Stimulated activated CD4-positive, alpha-beta T cell treated with anti-CD3 and anti-CD28 coated beads, Interleukin-1b, Interleukin-23, amount 100 ng/mL, for 24 hours (primary cell): ENCODE results near the gene POLE.

Experiments
- DNase-seq, 4 experiments: peaks; one replicate each; pipeline ENCODE4 v3.0.0-alpha.2; 2020; ENCODE audit warnings: low read depth in 4 of 4, low spot score in 1 of 4

POLE gene

DNA sequence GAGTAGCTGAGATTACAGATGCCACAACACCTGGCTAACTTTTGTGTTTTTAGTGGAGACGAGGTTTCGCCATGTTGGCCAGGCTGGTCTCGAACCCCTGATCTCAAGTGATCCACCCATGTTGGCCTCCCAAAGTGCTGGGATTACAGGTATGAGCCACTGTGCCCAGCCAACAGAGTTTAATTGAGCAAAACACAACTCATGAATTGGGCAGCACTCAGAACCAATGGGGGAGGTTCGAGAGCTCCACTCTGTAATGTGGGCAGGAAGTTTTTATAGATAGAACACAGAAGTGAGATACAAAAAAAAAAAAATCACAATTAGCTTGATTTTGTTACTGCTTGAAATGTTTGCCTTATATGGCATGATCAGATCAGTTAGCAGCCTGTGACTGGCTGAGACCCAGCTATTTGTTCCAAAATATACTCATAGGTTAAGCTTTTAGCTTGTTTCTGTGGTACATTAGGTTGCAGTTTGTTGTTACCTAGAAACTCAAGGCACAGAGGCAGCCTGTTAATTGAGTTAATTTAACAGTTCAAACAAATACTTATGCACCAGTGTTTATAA lies 69.9 kb downstream of the POLE start:
- DNase-seq: no peak

DNA sequence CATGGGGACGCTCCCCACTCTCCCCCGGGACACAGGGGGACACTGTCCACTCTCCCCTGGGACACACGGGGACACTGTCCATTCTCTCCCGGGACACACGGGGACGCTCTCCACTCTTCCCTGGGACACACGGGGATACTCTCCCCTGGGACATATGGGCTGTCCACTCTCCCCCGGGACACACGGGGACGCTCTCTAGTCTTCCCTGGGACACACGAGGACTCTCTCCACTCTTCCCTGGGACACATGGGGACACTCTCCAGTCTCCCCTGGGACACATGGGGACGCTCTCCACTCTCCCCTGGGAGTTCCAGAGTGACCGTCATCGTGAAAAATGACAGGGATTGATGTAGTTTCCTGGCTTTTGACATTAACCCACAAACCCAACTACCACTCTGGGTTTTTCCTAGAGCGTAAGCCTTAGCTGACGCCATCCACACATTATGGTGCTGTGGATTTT lies 71.5 kb downstream of the POLE start:
- DNase-seq: no peak

DNA sequence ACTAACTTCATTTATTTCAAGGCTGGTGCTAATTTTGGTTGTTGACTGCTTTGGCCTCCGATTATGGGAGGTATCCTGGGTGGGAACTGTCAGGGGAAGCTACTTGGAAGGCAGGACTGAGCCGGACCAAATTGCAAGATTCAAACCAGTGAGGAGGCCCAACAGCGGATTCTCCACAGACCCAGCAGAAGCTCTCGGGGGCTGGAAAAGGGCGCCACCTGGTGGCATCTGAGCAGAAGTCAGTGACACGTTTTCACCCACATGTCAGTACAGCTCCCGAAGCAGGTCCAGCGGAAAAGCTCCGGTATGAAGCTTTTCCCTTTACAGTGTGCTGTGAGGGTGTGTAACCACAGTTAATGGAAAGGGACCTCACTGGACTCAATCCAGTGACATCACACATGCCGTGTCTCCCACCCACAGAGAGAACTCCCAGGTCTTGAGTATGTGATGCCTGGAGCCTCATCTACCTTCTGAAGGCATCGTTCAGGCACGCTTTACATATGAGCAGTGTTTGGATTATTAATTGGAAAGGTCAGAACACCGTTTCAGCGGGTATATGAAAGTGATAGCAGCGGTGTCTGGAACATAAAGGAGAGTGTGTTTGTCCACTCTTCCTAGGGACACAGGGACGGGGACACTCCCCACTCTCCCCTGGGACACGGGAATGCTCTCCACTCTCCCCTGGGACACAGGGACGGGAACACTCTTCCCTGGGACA lies 72.1 kb downstream of the POLE start:
- DNase-seq: peak; percentile 62 to 82 (median 68)

GRCh38 chr12:132614029-132614428 lies 73.1 kb downstream of the POLE start:
- DNase-seq: no peak

DNA sequence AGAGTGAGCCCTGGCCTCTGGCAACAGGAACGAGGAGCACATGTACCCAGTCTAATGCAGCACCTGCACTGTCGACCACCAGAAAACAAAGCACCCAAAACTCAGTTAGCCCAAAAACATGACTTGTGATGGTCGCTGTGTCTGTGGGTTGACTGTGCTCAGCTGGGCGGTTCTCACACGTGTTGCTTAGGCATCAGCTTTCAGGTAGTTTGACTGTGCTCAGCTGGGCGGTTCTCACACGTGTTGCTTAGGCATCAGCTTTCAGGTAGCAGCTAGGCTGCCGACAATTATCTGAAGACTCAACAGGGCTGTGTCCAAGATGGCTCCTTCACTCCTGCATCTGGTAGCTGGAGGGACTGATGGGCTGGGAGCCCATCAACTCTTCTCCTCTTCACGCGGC lies 75.5 kb downstream of the POLE start:
- no peak for DNase-seq

DNA sequence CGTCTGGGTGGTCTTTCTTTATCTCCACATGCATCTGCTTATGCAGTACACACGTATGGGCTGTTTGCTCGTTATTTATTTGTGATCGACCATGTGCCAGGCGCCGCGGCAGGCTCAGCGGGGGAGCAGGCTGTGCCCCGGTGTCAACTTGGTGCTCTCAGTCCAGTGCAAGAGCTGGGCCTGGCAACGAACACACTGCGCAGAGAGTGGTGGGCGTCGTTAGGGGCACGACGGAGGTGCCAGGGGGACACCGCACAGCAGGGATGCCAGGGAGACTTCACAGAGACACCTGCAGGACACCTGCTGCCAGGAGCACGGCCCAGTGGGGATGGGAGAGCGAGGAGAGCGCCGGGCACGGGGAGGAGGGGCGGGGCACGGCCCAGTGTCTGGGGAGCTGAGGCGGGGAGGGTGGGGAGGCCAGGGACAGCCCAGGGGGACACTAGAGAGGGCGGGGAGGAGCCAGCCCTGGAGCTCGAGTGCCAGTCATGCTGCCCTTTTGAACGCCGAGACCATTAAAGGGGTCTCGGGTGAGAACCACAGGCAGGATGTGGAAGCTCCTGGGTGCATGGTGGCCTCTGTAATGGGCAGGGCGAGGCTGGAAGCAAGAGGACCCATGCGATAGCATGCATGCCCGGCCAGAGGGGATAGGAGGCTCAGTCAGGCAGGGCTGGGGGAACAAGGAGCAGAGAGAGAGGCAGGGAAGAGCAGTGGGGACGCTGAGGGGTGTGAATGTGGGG lies 76.1 kb downstream of the POLE start:
- no peak for DNase-seq

DNA sequence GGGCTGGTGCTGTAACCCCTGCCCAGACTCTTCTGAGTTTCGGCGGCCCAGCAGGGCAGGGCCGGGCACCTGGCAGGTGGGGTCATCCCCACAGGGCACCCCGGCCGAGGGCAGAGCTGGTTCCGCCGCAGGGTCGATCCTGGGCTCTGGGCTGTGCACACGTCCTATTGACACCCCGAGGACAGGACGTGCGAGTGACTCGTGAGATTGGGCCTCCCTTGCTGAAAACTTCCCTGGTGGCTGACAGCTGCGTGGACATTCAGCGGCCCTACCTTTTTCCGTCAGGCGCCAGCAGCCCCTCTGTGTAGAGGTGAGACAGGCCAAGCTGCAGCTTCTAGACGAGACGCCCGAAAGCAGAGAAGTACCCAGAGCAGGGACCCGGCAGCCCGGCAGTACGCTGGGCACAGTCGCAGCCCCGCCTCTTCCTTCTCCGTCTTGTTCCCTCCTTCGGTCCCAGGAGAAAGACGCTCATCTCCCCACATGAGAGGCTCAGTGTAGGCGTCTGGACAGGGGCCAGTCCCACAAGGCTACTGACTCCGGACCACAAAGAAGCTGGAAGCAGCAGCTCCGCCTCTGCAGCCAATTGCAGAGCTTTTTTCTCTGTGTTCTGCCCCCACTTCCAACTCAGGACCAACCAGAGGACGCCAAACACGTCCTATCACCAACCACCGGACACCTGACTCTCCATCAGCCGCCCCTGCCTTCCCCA lies 76.9 kb downstream of the POLE start, which contains the start of gene LRCOL1:
Gene LRCOL1, minus strand, starts transcription at position 532 of the 709 bp plus-strand sequence. CDS start 4,331 bp downstream, outside the sequence.
- no peak for DNase-seq

DNA sequence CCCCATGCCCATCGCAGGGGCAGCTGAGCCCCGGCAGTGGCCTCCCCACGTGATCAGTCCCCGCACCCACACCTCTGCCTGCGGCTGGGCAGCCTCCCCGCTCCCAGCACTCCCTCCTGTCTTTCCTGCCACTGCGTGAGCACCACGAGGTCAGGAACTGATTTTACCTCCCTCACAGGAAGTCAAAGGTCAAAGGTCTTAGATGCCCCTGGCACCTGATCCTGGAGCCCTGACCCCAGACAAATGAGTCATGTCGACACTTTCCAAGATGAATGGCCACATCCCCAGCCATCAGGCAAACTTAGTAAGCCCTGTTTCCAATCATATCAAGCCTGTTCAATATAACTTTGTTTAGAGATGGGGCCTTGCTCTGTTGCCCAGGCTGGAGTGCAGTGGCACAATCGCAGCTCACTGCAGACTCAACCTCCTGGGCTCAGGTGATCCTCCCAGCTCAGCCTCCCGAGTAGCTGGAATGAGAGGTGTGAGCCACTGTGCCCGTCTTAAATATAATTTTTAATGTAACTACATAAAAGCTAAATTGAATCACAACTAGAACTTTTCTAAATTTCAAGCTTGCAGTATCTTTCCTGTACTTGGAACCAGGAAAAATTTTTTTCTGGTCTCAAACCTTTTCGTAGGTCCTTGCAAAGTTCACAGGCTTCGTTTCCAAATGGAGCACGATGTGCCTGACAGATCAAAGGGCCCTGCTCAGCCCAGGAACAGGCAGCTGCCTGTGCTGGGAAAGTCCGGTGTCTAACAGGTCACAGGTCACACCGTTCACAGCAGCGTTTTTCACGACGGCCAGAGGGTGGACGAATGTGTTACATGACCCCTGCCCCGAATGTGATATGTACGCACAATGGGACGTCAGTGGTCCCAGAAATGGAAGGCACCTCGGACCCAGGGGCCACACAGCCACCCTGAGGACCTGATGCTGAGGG lies 78.6 kb downstream of the POLE start:
- DNase-seq: no peak

DNA sequence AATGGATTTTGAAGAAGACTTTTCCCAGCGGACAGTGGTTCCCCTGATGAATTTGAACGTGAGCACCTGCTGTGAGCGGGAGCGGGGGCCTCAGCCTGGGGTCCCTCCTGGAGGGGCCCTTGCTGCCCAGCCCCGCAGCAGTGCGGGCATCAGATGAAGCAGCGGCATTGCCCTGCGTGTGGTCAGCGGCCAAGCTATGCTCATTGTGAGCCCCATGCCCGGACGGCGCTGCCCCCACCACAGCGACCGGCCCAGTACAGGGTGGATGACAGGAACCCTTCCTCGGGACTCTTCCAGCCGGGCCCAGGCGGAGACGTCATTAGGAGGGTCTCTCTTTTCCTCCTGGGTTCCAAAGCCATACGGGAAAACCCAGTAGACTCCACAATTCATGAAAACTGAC lies 80.2 kb downstream of the POLE start:
- no peak for DNase-seq

DNA sequence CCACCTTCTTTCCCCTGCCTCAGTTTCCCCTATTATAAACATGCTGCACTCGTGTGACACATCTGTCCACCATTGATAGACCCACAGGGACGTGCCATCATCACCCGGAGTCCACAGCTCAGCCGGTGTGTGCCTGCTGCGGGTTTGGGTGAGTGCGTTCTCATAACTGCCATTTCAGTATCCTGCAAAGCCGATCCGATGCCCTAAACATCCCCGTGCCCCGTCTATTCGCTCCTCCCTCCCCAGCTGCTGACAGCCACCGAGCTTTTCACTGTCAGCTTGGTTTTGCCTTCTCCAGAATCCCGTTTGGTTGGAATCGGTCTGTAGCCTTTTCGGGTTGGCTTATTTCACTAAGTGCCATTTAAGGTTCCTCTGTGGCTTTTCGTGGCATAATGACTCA lies 80.7 kb downstream of the POLE start:
- DNase-seq: no peak

DNA sequence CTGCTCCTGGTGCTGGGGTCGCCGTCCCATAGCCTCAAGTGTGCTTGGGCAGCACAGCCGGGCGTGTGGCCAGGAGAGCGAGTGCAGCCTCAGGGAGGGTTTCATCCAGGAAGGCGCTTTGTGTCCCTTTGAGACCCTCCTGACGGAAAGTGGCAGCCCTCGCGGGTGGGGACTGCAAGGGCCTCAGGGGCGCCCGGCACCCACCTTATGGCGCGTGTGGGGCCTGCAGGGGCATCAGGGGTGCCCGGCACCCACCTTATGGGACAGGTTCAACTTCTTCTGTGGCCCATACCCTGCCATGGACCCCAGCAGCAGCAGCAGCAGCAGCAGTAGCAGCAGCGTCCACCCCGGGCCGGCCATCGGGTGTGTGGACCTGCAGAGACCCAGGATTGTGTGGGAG lies 81.2 kb downstream of the POLE start:
- no peak for DNase-seq

DNA sequence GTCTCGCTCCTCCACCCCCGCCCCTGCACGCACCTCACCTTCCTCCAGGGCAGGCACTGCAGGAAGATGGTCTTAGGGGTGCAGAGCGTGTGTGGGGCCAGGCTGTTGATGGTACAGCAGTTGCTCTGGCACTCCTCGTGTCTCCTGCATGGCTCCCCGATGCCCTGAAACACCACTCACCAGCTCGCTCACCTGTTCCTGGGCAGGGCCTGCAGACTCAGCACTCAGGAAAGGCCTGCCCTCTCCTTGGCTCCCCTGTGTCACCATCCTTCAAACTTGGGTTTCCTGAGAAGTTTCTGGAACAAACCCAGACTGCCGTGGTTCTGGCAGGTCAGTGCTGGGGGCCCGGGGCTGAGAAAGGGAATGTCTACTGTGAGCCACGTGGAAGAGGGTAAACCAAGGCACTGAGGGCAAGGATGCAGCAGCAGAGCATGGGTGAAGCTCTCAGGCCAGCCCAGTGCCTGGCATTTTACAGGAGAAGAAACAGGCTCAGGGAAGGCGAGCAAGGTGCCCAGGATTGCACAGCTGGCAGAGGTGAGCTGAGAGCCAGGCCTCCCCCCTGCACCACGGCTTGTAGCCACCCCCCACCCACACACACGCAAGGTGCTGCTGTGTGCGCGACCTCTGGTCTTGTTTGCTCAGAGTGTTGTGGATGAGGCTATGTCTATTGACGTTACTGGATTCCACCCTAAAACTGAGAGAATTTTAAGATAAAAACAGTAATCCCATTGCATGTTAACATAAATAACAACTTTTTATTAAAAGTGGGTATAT lies 82.3 kb downstream of the POLE start:
- no peak for DNase-seq

DNA sequence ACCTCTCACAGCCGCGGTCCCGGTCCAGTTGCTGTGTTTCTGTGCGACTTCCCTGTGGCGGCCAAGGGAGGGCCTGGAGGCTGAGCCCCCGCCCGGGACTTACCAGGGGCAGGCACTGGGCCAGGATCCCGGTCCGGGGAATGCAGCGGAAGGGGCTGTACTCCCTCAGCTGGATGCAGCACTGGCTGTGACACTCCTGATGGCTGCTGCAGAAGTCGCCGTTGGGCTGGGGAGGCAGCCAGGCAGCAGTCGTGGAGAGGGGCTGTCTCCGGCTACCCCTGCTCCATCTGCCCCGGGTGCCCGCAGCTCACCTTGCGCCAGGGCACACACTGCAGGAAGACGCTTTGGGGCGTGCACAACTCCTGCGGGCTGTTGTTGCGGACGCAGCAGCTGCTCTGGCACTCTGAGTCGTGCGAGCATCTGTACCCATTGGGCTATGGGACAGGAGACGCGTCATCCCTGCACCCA lies 83.0 kb downstream of the POLE start:
- DNase-seq: no peak

DNA sequence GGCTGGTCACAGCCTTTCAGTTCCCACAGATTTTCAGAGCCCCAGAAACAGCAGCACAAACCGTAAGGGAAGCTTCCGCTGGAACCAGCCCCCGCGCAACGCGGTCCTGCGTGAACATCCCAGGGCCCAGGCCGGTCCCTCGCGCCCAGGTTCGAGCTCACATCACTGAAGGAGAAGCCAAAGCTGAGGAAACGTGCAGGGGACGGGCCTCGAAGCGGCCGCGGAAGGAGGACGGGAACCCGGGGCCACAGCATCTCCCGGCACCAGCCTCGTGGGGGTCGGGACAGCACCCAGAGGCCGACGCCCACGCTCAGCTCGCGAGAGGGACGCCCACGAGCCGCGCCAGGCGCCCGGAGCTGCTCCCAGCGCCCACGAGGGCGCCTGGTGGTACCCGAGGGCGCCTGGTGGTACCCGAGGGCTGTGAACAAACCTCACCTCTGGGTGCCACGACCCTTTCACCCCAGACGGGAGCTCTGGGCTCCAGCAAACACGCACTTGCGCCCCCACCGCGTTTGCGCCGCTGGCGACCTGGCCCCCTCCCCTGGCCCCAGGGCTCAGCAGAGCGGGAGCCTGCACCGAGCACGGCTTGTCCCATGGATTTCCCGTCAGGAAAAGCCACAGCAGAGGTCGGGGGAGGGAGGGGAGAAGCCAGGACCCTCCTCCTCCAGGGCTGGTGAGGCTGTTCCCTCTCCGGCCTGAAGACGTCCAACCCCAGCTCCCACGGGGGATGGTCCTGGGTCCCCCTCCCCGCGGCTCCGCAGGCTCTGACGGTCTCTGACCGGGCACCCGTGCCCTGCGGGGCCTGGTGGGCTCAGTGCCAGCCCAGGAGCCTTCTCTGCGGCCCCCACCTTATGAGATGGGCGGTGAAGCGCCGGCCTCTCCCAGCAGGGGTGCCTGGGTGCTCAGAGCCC lies 83.6 kb downstream of the POLE start:
- no peak for DNase-seq

GRCh38 chr12:132602572-132603239 lies 84.4 kb downstream of the POLE start:
- DNase-seq: no peak

- DNase-seq: no peak
Observed at GRCh38 chr12:132601171-132601883, 85.8 kb downstream of the POLE start.
